Neuron (in vitro differentiated cells): ENCODE data around the gene ARAP2.

Experiments
- H2AFZ ChIP-seq: one replicate; pipeline ENCODE4 v1.6.1; 2013; ENCODE audit warnings: low read depth, mild to moderate bottlenecking, inconsistent platforms, low read length, moderate library complexity
- H3K27me3 ChIP-seq: one replicate; pipeline ENCODE4 v1.6.1; 2013; ENCODE audit warnings: low read length; ENCODE audit not compliant: insufficient read depth
- H3K36me3 ChIP-seq: one replicate; pipeline ENCODE4 v1.6.1; 2013; ENCODE audit warnings: low read length; ENCODE audit not compliant: insufficient read depth
- H3K4me1 ChIP-seq: one replicate; pipeline ENCODE4 v1.6.1; 2013; ENCODE audit warnings: low read length; ENCODE audit not compliant: insufficient read depth
- H3K4me3 ChIP-seq: 2 replicates; pipeline ENCODE4 v1.5.1; 2013; ENCODE audit warnings: mild to moderate bottlenecking, low read length, moderate library complexity
- H3K9me3 ChIP-seq: one replicate; pipeline ENCODE4 v1.6.1; 2013; ENCODE audit warnings: low read length

The ARAP2 gene

DNA sequence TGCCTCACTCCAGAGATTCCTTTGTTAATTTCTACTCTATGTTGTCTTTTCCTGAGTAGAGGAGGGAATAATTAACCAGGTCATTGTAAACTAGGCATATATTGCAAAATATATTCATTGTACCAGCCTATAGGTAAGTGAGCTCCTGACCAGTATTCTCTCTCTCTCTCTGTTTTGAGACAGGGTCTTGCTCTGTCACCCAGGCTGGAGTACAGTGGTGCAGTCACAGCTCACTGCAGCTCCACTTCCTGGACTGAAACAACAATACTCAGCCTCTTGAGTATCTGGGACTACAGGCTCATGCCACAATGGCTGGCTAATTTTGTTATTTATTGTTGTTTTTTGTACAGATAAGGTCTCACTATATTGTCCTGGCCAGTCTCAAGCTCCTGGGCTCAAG is 198.3 kb downstream of the ARAP2 start:
- no peak overlapping the region for H3K4me3 ChIP-seq
- H3K4me1 ChIP-seq = no peaks in the 10 kb centered on the region
- no peak overlapping the region for H2AFZ ChIP-seq
- no peaks in the 10 kb centered on the region for H3K27me3 ChIP-seq
- no peaks in the 10 kb centered on the region for H3K9me3 ChIP-seq
- no peaks in the 10 kb centered on the region for H3K36me3 ChIP-seq

- Histone ChIP-seq H3K9me3 (no peaks in the 10 kb centered on the region), H2AFZ (no peak overlapping the region), H3K27me3 (no peaks in the 10 kb centered on the region), H3K36me3 (no peaks in the 10 kb centered on the region), H3K4me3 (no peak overlapping the region), H3K4me1 (peaks cover 3% of the 10 kb centered on the region)
These were observed 200.4 kb downstream of the ARAP2 start for GRCh38 chr4:36043901-36044300.

DNA sequence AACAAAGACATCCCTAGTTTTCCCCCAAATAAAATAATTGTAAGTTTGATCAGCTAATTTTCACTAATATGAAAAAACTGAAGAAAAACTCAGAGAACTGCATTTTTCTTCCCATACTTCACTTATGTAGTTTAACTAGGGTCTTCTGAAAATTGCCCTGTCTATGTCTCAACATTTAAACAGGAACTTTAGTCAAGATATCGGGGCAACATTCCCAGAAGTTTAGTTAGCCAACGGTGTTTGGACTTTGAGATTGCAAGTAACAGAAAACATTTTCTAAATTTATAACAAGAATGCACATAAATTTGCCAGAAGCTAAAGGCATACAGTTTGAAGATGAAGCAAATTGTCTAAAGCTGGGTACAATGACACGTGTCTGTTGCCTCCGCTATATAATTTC is 201.1 kb downstream of the ARAP2 start:
- Histone ChIP-seq H3K4me1 (peaks cover 9% of the 10 kb centered on the region), H3K36me3 (no peaks in the 10 kb centered on the region), H3K4me3 (no peak overlapping the region), H3K9me3 (no peaks in the 10 kb centered on the region), H2AFZ (no peak overlapping the region), H3K27me3 (no peaks in the 10 kb centered on the region)

GRCh38 chr4:36042122-36042970 is 202.0 kb downstream of the ARAP2 start:
- Histone ChIP-seq H3K9me3 (no peaks in the 10 kb centered on the region), H3K4me1 (peaks cover 14% of the 10 kb centered on the region), H3K27me3 (no peaks in the 10 kb centered on the region), H3K4me3 (no peak overlapping the region), H2AFZ (no peak overlapping the region), H3K36me3 (no peaks in the 10 kb centered on the region)

DNA sequence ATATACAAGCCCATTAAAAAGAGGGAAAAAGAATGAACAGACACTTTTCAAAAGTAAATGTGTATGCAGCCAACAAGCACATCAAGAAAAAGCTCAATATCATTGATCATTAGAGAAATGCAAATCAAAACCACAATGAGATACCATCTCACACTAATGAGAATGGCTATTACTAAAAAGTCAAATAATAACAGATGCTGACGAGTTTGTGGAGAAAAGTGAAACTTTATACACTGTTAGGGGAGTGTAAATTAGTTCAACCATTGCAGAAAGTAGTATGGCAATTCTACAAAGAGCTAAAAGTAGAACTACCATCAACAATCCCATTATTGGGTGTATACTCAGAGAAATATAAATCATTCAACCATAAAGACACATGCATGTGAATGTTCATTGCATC is 203.0 kb downstream of the ARAP2 start:
- H2AFZ ChIP-seq = no peak overlapping the region
- H3K4me3 ChIP-seq = no peak overlapping the region
- no peaks in the 10 kb centered on the region for H3K27me3 ChIP-seq
- no peaks in the 10 kb centered on the region for H3K9me3 ChIP-seq
- H3K36me3 ChIP-seq = no peaks in the 10 kb centered on the region
- peaks cover 14% of the 10 kb centered on the region for H3K4me1 ChIP-seq

DNA sequence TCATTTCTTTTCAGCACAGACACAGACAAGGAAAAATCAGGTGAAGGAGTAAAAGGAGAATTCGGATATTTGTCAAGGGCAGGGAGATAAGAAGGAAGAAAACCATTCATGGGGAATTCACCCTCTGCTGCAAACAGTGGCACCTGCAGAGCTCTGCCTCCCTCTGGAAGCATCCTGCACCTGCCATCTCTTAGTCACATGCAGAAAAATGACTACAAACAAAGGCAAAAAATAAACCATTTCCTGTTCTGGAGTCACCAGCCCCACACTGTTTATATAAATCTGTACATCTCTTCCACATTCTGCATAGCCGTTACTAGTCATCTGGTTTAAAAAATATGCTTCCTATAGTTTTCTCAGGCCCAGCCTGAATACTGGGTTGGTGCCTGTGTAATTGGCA is 205.3 kb downstream of the ARAP2 start:
- H3K4me3 ChIP-seq = no peak overlapping the region
- no peaks in the 10 kb centered on the region for H3K27me3 ChIP-seq
- H3K4me1 ChIP-seq = peaks cover 14% of the 10 kb centered on the region
- no peaks in the 10 kb centered on the region for H3K9me3 ChIP-seq
- H3K36me3 ChIP-seq = no peaks in the 10 kb centered on the region
- no peak overlapping the region for H2AFZ ChIP-seq

DNA sequence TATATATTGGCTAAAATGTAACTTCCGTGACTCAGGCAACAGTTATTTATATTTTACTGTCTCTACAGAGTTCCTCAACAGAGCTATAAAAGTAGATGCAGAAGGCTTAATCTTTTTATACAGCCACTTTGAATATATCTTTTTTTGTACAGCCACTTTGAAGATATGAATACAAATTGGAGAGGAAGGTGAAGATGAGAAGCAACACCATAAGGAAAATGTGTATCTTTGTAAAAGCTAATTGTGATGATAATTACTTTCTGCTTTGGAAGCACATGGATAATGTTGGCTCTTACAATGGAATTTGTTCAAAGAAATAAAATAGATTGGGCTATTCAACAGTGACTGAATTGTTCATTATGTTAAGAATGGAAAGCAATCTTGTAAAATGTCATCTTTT is 205.8 kb downstream of the ARAP2 start:
- no peaks in the 10 kb centered on the region for H3K27me3 ChIP-seq

GRCh38 chr4:36037127-36037526 is 207.2 kb downstream of the ARAP2 start:
- no peaks in the 10 kb centered on the region for H3K9me3 ChIP-seq

More for the DNA sequence above, 205.8 kb downstream of the ARAP2 start:
- no peaks in the 10 kb centered on the region for H3K9me3 ChIP-seq
- peaks cover 14% of the 10 kb centered on the region for H3K4me1 ChIP-seq
- no peak overlapping the region for H2AFZ ChIP-seq
- no peaks in the 10 kb centered on the region for H3K36me3 ChIP-seq
- no peak overlapping the region for H3K4me3 ChIP-seq

GRCh38 chr4:36029951-36030350 is 214.4 kb downstream of the ARAP2 start:
- H3K27me3 ChIP-seq = no peaks in the 10 kb centered on the region
- peaks cover 6% of the 10 kb centered on the region for H3K4me1 ChIP-seq
- H3K36me3 ChIP-seq = no peaks in the 10 kb centered on the region
- no peak overlapping the region for H2AFZ ChIP-seq
- H3K4me3 ChIP-seq = no peak overlapping the region
- no peaks in the 10 kb centered on the region for H3K9me3 ChIP-seq

More at GRCh38 chr4:36037127-36037526, 207.2 kb downstream of the ARAP2 start:
- Histone ChIP-seq H3K27me3 (no peaks in the 10 kb centered on the region), H2AFZ (no peak overlapping the region), H3K4me1 (peaks cover 14% of the 10 kb centered on the region), H3K36me3 (no peaks in the 10 kb centered on the region), H3K4me3 (no peak overlapping the region)

DNA sequence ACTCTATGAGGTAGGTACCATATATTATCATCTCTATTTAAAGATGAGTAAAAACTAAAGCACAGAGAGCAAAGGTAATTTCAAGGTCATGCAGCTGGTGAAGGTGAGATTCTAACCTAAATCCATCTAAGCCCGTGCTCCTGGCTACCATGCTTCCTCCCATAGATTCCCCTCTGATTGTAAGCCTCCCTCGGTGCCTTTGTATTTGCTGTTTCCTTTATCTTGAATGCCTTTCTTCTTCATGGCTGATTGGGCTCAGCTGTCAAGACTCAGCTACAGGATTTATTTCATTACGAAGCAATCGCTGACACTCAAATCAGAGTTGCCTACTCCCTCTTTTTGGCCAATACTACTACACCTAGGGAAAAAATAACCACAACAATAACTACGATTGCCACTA is 217.1 kb downstream of the ARAP2 start:
- peaks cover 6% of the 10 kb centered on the region for H3K4me1 ChIP-seq
- no peaks in the 10 kb centered on the region for H3K9me3 ChIP-seq
- no peaks in the 10 kb centered on the region for H3K27me3 ChIP-seq
- no peak overlapping the region for H3K4me3 ChIP-seq
- H3K36me3 ChIP-seq = no peaks in the 10 kb centered on the region
- H2AFZ ChIP-seq = no peak overlapping the region

DNA sequence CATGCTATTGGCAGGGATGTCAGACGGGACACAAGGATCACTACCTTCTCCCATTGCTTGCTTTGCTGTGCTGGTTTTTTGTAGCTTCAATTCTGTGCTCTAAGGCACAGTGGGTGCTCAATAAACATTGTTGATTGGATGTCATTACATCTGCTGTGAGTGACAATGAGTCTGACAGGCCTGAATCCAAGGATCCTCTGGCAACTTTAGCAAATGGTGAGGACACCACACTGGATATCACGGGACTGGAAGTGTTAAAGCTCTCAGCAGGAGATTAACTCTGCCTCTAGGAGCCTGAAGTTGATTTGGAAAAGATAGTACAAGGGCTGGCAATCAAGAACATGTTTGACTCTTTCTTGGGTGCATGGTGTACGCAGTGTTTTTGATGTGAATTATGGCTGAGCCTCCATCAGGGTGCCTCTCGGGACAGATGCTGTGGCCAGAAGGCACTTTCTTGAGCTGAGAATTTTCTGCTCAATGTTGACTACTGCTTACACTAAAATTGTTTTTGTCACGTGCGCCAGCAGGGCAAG is 217.9 kb downstream of the ARAP2 start:
- H3K4me3 ChIP-seq = no peak overlapping the region
- H2AFZ ChIP-seq = no peak overlapping the region
- H3K27me3 ChIP-seq = no peaks in the 10 kb centered on the region
- peaks cover 6% of the 10 kb centered on the region for H3K4me1 ChIP-seq
- no peaks in the 10 kb centered on the region for H3K36me3 ChIP-seq
- no peaks in the 10 kb centered on the region for H3K9me3 ChIP-seq

DNA sequence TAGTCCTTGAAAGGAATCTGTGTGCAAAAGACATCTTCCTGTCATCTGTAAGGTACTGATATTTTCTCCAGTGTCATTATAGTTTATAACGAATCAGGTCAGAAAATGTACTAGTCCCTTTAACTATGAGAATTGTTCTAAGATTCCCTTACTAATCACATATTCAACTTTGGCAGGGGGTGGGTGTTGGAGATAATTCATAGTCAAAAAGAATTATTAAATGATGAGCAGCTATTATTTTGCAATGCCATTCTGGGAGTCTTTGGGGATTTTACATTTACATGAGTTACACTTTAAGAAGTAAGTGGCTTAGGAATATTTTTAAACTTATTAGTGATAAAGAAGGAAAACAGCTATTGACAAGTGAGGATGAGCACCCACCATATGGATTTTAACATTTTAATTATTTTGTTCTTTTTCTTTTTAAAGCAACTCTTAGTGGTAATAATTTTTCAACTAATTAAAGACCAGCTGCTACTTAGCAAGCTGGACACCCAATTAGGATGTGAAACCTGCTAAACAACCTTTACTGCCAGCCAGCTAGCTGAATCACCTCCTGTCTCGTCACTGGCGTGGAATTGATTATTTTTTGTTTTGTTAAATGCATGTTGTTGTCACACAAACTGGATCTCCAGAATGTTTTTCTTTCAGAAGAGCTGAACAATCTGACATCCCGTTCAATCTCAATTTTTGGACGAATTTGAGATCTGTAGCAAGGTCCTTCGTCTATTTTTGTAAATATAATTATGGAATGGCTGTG is 219.2 kb downstream of the ARAP2 start:
- peaks cover 6% of the 10 kb centered on the region for H3K4me1 ChIP-seq
- no peaks in the 10 kb centered on the region for H3K27me3 ChIP-seq
- H3K4me3 ChIP-seq = no peak overlapping the region
- no peaks in the 10 kb centered on the region for H3K36me3 ChIP-seq
- H3K9me3 ChIP-seq = no peaks in the 10 kb centered on the region
- no peak overlapping the region for H2AFZ ChIP-seq

GRCh38 chr4:36020351-36020750 is 224.0 kb downstream of the ARAP2 start:
- no peaks in the 10 kb centered on the region for H3K27me3 ChIP-seq
- no peaks in the 10 kb centered on the region for H3K9me3 ChIP-seq
- H3K36me3 ChIP-seq = no peaks in the 10 kb centered on the region
- no peak overlapping the region for H3K4me3 ChIP-seq
- peaks cover 11% of the 10 kb centered on the region for H3K4me1 ChIP-seq
- H2AFZ ChIP-seq = no peak overlapping the region
